22Rv1 (cell line): Measurements from ENCODE around the gene MAPK11.
A peak's percentile ranks its signal among the peaks of the same experiment; 100 is the strongest.

Experiments used
- H3K27ac ChIP-seq: fragments of 450-650 bp; 2 replicates; pipeline ENCODE4 v1.5.1; 2017
- CTCF ChIP-seq: fragments of 450-650 bp; IDR thresholded peaks from 2 replicates; pipeline ENCODE4 v1.5.1; 2017; ENCODE audit warnings: mild to moderate bottlenecking
- ZFX ChIP-seq: fragments of 450-650 bp; IDR thresholded peaks from 2 replicates; pipeline ENCODE4 v1.6.1; 2017; ENCODE audit warnings: antibody characterized with exemption, borderline replicate concordance

MAPK11 gene

DNA sequence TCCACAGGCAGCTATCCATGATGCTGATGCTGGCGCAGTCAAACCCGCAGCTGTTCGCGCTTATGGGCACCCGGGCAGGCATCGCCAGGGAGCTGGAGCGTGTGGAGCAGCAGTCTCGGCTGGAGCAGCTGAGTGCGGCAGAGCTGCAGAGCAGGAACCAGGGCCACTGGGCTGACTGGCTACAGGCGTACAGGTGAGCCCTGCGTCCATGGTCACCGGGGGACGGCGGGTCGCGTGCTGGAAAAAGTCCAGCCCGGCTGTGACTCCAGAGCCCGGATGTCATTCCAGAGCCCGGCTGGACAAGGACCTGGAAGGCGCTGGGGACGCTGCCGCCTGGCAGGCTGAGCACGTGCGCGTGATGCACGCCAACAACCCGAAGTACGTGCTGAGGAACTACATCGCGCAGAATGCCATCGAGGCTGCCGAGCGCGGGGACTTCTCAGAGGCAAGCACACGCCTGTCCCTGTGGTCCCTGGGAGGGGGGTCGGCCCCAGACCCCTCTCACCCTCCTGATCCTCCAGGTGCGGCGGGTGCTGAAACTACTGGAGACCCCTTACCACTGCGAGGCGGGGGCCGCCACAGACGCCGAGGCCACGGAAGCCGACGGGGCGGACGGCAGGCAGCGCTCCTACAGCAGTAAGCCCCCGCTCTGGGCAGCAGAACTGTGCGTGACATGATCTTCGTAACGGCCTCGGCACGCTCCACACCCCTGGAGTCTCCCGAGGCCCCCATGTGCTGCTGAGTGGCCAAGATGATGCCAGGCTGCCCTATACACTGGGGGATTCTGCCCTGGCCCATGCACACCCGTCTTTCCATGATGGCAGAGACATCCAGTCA is 53.3 kb downstream of the MAPK11 start:
- TF ChIP-seq ZFX (no peak), CTCF (no peak)
- peak overlapping the region; percentile 37; the same call in 1 of the 2 replicates for H3K27ac ChIP-seq

DNA sequence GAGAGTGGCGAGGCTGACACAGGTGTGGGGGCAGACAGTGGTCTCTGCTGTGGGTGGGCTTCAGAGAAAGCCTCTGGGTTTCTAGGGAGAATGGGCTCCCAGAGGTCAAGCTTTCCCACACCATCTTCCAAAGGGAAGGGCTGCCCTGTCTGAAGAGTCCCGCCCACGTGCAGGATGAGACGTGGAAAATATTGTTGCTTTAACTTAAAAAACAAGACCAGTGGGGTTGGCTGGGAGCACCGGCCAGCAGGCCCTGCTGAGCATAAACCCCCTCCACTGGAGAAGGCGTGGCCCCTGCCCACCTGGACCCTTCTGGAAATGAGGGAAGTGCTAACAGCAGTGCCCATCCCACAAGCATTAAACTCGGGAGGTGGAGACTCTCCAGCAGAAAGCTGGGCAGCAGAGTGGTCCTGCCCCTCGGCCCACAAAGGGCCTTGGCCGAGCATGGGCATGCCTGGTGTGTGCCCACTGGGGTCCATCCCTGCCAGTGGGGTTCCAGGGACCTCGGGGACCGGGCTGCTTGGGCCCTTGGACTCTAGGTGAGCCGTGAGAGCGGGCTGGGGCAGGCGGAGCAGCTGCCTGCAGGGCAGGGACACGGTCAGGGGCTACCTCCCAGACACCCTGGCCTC is 54.0 kb downstream of the MAPK11 start:
- H3K27ac ChIP-seq: peak overlapping the region; percentile 37; the same call in 1 of the 2 replicates
- TF ChIP-seq ZFX (no peak), CTCF (no peak)

DNA sequence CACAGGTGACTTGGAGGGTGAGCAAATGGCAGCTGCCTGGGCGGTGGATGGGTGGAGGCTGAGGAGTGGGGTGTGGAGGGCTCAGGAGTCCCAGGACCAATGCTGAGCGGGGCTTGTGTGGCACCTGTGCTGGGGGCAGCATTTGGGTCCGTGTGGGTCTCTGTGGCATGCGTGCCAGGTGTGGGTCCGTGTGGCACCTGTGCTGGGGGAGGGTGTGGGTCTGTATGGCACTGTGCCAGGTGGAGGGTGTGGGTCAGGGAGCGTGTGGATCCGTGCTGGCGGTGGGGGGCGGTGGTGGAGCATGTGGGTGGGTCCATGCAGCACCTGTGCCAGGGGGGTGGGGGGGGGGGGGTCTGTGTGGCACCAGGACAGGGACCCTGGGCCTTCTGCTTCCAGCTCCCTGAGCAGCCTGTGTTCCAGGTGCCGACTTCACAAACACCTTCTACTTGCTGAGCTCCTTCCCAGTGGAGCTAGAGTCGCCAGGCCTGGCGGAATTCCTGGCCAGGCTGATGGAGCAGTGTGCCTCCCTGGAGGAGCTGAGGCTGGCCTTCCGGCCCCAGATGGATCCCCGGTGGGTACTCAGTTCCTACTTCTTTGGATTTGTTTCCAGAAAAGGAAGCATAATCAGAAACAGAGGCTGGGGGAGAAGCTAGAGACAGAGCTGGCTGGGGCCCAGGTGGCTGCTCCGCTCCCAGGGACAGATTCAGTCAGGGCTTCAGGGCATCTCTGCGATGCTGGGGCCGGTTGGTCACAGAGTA is 54.7 kb downstream of the MAPK11 start:
- H3K27ac ChIP-seq: peak overlapping the region; percentile 37; the same call in 1 of the 2 replicates
- TF ChIP-seq CTCF (no peak), ZFX (no peak)
